Spleen (tissue), 11 donors: ENCODE data around the gene RHOF. TPM values are rescaled to one million over a fixed set of nuclear protein-coding genes. Genes with fewer than 3 reads are reported as not detected.
A peak's percentile ranks its signal among the peaks of the same experiment; 100 is the strongest.

Source experiments
- DNase-seq: peaks from one replicate; pipeline ENCODE4 v3.0.0-alpha.2; 2020
- H3K27ac ChIP-seq, 8 donors: fragments of 200-600 bp; sonication (generic) in 7 of 8; 1 replicate in 4 of 8; 2 replicates in 4 of 8; pipeline versions ENCODE4 v1.5.0 to v1.8.0; 2016 to 2021; ENCODE audit warnings: inconsistent platforms in 4 of 8, mild to moderate bottlenecking in 4 of 8, moderate library complexity in 1 of 8
- H3K27me3 ChIP-seq, 7 donors: fragments of 200-600 bp; sonication (generic) in 6 of 7; replicated peaks in 1 of 7; 1 replicate in 4 of 7; 2 replicates in 3 of 7; pipeline versions ENCODE4 v1.5.0 to v1.8.0; 2016 to 2021; ENCODE audit warnings: inconsistent platforms in 3 of 7, mild to moderate bottlenecking in 1 of 7
- H3K36me3 ChIP-seq, 6 donors: fragments of 200-600 bp; sonication (generic) in 5 of 6; 1 replicate in 4 of 6; 2 replicates in 2 of 6; pipeline versions ENCODE4 v1.5.0 to v1.8.0; 2016 to 2021; ENCODE audit warnings: inconsistent platforms in 2 of 6
- H3K4me1 ChIP-seq, 6 donors: fragments of 200-600 bp; sonication (generic) in 5 of 6; 1 replicate in 3 of 6; 2 replicates in 3 of 6; pipeline versions ENCODE4 v1.5.0 to v1.8.0; 2016 to 2021; ENCODE audit warnings: inconsistent platforms in 3 of 6
- H3K4me3 ChIP-seq, 8 donors: fragments of 200-600 bp; sonication (generic) in 7 of 8; 1 replicate in 4 of 8; 2 replicates in 4 of 8; pipeline versions ENCODE4 v1.5.0 to v1.8.0; 2016 to 2021; ENCODE audit warnings: inconsistent platforms in 4 of 8, mild to moderate bottlenecking in 4 of 8, moderate library complexity in 2 of 8
- H3K9me3 ChIP-seq, 8 donors: fragments of 200-600 bp; sonication (generic) in 7 of 8; 1 replicate in 4 of 8; 2 replicates in 4 of 8; pipeline versions ENCODE4 v1.5.0 to v1.8.0; 2016 to 2021; ENCODE audit warnings: inconsistent platforms in 4 of 8
- POLR2A ChIP-seq, 3 donors: fragments of 450-650 bp; IDR thresholded peaks; one replicate each; pipeline ENCODE4 v1.5.1; 2017; ENCODE audit warnings: antibody characterized with exemption in 3 of 3, mild to moderate bottlenecking in 1 of 3
- POLR2AphosphoS5 ChIP-seq, 3 donors: sonication (generic); formaldehyde crosslinking; IDR thresholded peaks; one replicate each; pipeline ENCODE4 v1.5.1; 2017; ENCODE audit warnings: antibody characterized with exemption in 3 of 3
- WGBS, 5 donors: extraction: QIAGEN DNeasy Blood & Tissue Kit in 3 of 5; methylation state at CpG; one replicate each; pipeline versions ENCODE4 v1.1.5 to v1.1.7; 2013 to 2018; 5-methylcytosine and 5-hydroxymethylcytosine counted together
- intact Hi-C: fragments of 100-400 bp; cut with DNase I; formaldehyde crosslinking; loops from one replicate; pipeline ENCODE4 v1.15.0; 2023; ENCODE audit warnings: low total_unique reads
- polyA plus RNA-seq, 3 donors: library from polyadenylated mRNA; stranded (reverse); fragments of 200-250 nt; gene quantifications; one replicate each; pipeline ENCODE4 v1.2.1, GENCODE V29; 2013
- total RNA-seq, 7 donors: library from RNA; depleted of rRNA in 3 of 7; stranded (reverse); fragments of >200 nt in 3 of 7; fragmentation: NEBNext Ultra II Directional in 4 of 7; extraction: Animal tissue kit (Norgen Biotek cat#: 25700) in 4 of 7; gene quantifications; one replicate each; pipeline versions ENCODE4 v1.1.0 to v1.2.1, GENCODE V29; 2016 to 2021
- TF ChIP-seq, protein P1 (sequence below), 11 experiments: fragments of 200-600 bp in 7 of 11; fragments of 450-650 bp in 4 of 11; sonication (generic) in 4 of 11; IDR thresholded peaks in 8 of 11; conservative IDR thresholded peaks in 3 of 11; 1 replicate in 7 of 11; 2 replicates in 4 of 11; pipeline versions ENCODE4 v1.4.0 to v1.8.0; 2016 to 2021; ENCODE audit warnings: antibody characterized with exemption in 11 of 11, inconsistent platforms in 4 of 11, mild to moderate bottlenecking in 1 of 11
- donor health status: healthy with polysubstance abuse.
- donor health status: DM: no; HTN: no; CAD: no; lungs with moderate emphysema.
- donor health status: DM: no; HTN: no; CAD: no.
- donor health status: Bipolar disorder and iron deficiency.
- donor health status: healthy.
- donor health status: DM: no; HTN: no; CAD: no.
- donor health status: DM: yes; HTN: yes; CAD: no.

Gene RHOF
- total and polyA plus RNA-seq, 10 donors: 18.4 to 71.7 (median 52.6) TPM

GRCh38 chr12:121795034-121795968, 1.8 kb upstream of the RHOF start:
- H3K36me3 ChIP-seq: peaks cover 0 to 49% (median 18%) of the 10 kb centered on the region in 6 donors
- no peaks in the 10 kb centered on the region for H3K9me3 ChIP-seq
- 30 to 44% (median 39%) methylated on average over 13 to 15 of the region's 15 CpGs for WGBS, 5 donors
- no peaks in the 10 kb centered on the region for H3K27me3 ChIP-seq
- peak; percentile 96 for DNase-seq
- TF ChIP-seq POLR2AphosphoS5 (IDR thresholded peaks at IDR 0.05) (peak; percentile 71 to 84 (median 78)), POLR2A (IDR thresholded peaks at IDR 0.05) (no peak)
- TF ChIP-seq, protein P1, sequence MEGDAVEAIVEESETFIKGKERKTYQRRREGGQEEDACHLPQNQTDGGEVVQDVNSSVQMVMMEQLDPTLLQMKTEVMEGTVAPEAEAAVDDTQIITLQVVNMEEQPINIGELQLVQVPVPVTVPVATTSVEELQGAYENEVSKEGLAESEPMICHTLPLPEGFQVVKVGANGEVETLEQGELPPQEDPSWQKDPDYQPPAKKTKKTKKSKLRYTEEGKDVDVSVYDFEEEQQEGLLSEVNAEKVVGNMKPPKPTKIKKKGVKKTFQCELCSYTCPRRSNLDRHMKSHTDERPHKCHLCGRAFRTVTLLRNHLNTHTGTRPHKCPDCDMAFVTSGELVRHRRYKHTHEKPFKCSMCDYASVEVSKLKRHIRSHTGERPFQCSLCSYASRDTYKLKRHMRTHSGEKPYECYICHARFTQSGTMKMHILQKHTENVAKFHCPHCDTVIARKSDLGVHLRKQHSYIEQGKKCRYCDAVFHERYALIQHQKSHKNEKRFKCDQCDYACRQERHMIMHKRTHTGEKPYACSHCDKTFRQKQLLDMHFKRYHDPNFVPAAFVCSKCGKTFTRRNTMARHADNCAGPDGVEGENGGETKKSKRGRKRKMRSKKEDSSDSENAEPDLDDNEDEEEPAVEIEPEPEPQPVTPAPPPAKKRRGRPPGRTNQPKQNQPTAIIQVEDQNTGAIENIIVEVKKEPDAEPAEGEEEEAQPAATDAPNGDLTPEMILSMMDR (IDR thresholded peaks at IDR 0.05 in 8 of 11, conservative IDR thresholded peaks at IDR 0.05 in 3 of 11): peak; percentile 90 to 98 (median 95)
- H3K4me1 ChIP-seq: peaks cover 69 to 99% (median 94%) of the 10 kb centered on the region in 6 donors
- H3K4me3 ChIP-seq: peak overlapping the region in 5 of 8 donors; percentile 66 to 80 (median 72)
- intact Hi-C loops: no loop called here
- H3K27ac ChIP-seq: peak overlapping the region; percentile 93 to 100 (median 100)

DNA sequence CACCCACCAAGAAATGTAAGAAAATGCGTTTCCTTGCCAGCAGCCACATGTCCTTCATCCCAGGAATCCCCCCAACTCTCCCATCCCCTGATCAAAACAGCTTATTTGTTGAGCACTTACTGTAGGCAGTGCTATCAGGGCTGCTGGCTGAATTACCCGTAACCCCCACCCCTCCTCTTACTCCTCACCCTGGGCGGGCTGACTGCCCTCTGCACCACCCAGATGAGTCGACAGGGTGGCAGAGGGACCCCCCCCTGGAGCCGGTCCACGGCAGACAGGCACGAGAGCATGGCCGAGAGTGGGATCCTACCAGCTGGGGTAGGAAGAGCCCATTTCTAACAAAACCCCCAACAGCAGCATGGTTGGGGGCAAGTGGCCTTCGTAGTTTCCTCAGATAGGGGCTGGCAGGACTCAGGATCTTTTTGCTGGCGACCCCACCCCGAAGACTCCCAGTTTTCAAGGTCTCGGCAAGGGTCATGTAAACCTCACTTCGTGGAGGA, 1.1 kb upstream of the RHOF start:
- Histone ChIP-seq H3K27ac (peak overlapping the region; percentile 93 to 100 (median 100)), H3K4me1 (peaks cover 73 to 100% (median 99%) of the 10 kb centered on the region in 6 donors), H3K36me3 (peaks cover 0 to 49% (median 18%) of the 10 kb centered on the region in 6 donors), H3K27me3 (no peaks in the 10 kb centered on the region), H3K4me3 (peak overlapping the region in 6 of 8 donors; percentile 5 to 80 (median 70)), H3K9me3 (no peaks in the 10 kb centered on the region)
- DNase-seq: peak; percentile 89
- intact Hi-C loops: loop anchor here (5.0 kb wide), 1 partner anchor 97 kb away; no protein-coding TSS in a partner anchor
- 0 to 2% (median 1%) methylated on average over 8 to 13 of the region's 13 CpGs for WGBS, 5 donors
- TF ChIP-seq POLR2A (IDR thresholded peaks at IDR 0.05): no peak
- TF ChIP-seq, protein P1 (IDR thresholded peaks at IDR 0.05 in 8 of 11, conservative IDR thresholded peaks at IDR 0.05 in 3 of 11): no peak

DNA sequence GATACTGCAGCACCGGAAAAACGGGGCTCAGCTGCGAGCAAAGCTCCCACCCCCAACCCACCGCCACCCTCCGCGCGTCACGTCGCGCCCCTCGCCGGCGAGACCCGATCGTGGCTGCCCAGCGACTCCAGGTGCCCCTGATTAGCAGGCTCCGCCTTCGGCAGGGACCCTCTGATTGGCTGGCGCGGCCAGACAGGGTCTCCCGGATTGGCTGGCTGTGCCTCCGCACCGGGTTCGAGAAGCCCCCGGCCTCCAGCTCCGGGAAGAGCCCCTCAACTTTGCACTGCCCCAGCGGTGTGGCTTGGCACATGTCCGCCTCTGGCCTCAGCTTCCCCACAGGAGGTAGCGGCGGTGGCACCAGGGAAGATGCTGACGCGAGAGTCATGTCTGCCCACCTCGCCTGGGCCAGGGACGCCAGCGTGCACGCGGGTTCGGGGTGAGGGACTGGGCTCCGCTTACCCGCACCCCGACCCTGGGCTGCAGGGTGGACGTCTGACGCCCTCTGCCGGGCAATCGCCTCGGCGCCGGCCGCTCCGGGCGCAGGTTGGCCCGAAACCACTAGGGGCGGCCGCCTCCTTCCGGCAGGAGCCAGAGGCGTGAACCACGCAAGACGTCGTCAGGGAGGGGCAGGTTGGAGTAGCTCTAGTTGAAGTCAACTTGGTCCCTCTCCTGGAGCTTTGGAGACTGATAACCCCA, 498 bp upstream of the RHOF start:
- DNase-seq: peak; percentile 100
- intact Hi-C loops: loop anchor here (5.0 kb wide), 1 partner anchor 97 kb away; no protein-coding TSS in a partner anchor
- WGBS, 5 donors: 0% methylated on average over 21 to 59 of the region's 59 CpGs
- Histone ChIP-seq H3K36me3 (peaks cover 0 to 48% (median 18%) of the 10 kb centered on the region in 6 donors), H3K9me3 (no peaks in the 10 kb centered on the region), H3K4me3 (peak overlapping the region; percentile 51 to 80 (median 67)), H3K27ac (peak overlapping the region; percentile 93 to 100 (median 100)), H3K4me1 (peaks cover 74 to 100% (median 99%) of the 10 kb centered on the region in 6 donors), H3K27me3 (no peaks in the 10 kb centered on the region)
- TF ChIP-seq, protein P1 (IDR thresholded peaks at IDR 0.05 in 8 of 11, conservative IDR thresholded peaks at IDR 0.05 in 3 of 11): peak; percentile 96 to 100 (median 100)
- peak; percentile 88 to 96 (median 90) for TF ChIP-seq POLR2AphosphoS5 (IDR thresholded peaks at IDR 0.05)
- no peak for TF ChIP-seq POLR2A (IDR thresholded peaks at IDR 0.05)
